Measurements from ENCODE around the gene KIF15.
A peak's percentile ranks its signal among the peaks of the same experiment; 100 is the strongest.

The KIF15 gene

GRCh38 chr3:44761424-44762169 lies at the start of gene KIF15, which contains the start of gene KIAA1143:
TSS of gene KIF15 (plus strand) at chr3:44761794. CDS start at chr3:44761866, 72 bp downstream.
TSS of gene KIAA1143 (minus strand) at chr3:44761619. CDS start at chr3:44761602, 17 bp downstream.
- Mint-ChIP-seq H3K36me3 (ENCODE audit: low read depth) (peaks cover 88% of the 10 kb centered on the region), H3K4me1 (ENCODE audit: low read depth) (peaks cover 32% of the 10 kb centered on the region), H3K9me3 (peaks cover 22% of the 10 kb centered on the region), H3K27ac (peak within 1 kb of the TSS; percentile 91), H3K27me3 (no peaks in the 10 kb centered on the region), H3K4me3 (peak within 1 kb of the TSS; percentile 94)
- DNase-seq: peak; percentile 99

DNA sequence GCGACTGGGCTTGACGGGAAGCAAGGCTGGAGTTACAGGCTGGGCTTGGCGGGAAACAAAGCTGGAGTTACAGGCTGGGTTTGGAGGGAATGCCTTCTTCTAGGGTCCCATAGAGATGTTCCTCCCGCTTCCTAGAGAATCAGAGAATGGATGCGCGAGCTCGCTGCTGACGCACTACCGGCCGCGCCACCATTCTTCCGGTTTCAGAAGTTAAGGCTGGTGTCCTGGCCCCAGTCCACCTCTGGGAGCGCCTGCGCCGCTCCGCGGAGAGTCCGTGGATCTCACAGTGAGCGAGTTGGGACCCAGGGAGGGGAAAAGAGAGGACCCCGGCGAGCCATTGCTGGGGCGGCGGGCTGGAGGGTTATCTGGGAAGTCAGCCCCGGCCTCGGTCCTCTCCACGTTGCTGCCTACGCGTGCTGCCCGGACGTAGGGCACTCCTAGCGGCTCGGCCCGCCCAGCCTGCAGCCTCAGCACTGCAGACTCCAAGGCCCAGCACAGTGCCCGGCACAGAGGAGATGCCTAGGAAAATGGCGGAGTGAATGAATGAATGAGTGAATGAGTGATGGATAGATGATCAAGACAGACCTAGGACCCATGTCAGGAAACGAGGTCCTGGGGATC lies 49.0 kb upstream of the KIF15 start, which contains the start of gene ZNF502:
Gene ZNF502 (plus strand): TSS at position 206 of the 621 bp plus-strand sequence. CDS start 7,602 bp downstream, outside the sequence.
- Mint-ChIP-seq H3K4me3 (peak within 1 kb of the TSS; percentile 89), H3K36me3 (ENCODE audit: low read depth) (peaks cover 57% of the 10 kb centered on the region), H3K27ac (peak within 1 kb of the TSS; percentile 68), H3K4me1 (ENCODE audit: low read depth) (peaks cover 17% of the 10 kb centered on the region), H3K9me3 (peaks cover 68% of the 10 kb centered on the region), H3K27me3 (peaks cover 29% of the 10 kb centered on the region)
- DNase-seq: peak; percentile 79

GRCh38 chr3:44721231-44722102 lies 40.1 kb upstream of the KIF15 start:
- Mint-ChIP-seq H3K27ac (no peak overlapping the region), H3K36me3 (ENCODE audit: low read depth) (peaks cover 85% of the 10 kb centered on the region), H3K27me3 (no peaks in the 10 kb centered on the region), H3K4me1 (ENCODE audit: low read depth) (no peaks in the 10 kb centered on the region), H3K9me3 (peaks cover 73% of the 10 kb centered on the region), H3K4me3 (no peak overlapping the region)
- no peak for DNase-seq

GRCh38 chr3:44722103-44722401 lies 39.5 kb upstream of the KIF15 start:
- Mint-ChIP-seq H3K36me3 (ENCODE audit: low read depth) (peaks cover 81% of the 10 kb centered on the region), H3K4me1 (ENCODE audit: low read depth) (no peaks in the 10 kb centered on the region), H3K27ac (no peak overlapping the region), H3K4me3 (no peak overlapping the region), H3K27me3 (no peaks in the 10 kb centered on the region), H3K9me3 (peaks cover 70% of the 10 kb centered on the region)
- no peak for DNase-seq

GRCh38 chr3:44729384-44729910 lies 32.1 kb upstream of the KIF15 start, which contains the start of gene ZNF501:
TSS of gene ZNF501 (plus strand) at chr3:44729635. CDS start at chr3:44734422, 4,787 bp downstream.
- H3K4me3 Mint-ChIP-seq: peak within 1 kb of the TSS; percentile 88
- peaks cover 78% of the 10 kb centered on the region for H3K9me3 Mint-ChIP-seq
- peaks cover 79% of the 10 kb centered on the region for H3K36me3 Mint-ChIP-seq (ENCODE audit: low read depth)
- peak within 1 kb of the TSS; percentile 63 for H3K27ac Mint-ChIP-seq
- DNase-seq: peak; percentile 90
- no peaks in the 10 kb centered on the region for H3K27me3 Mint-ChIP-seq
- peaks cover 13% of the 10 kb centered on the region for H3K4me1 Mint-ChIP-seq (ENCODE audit: low read depth)

DNA sequence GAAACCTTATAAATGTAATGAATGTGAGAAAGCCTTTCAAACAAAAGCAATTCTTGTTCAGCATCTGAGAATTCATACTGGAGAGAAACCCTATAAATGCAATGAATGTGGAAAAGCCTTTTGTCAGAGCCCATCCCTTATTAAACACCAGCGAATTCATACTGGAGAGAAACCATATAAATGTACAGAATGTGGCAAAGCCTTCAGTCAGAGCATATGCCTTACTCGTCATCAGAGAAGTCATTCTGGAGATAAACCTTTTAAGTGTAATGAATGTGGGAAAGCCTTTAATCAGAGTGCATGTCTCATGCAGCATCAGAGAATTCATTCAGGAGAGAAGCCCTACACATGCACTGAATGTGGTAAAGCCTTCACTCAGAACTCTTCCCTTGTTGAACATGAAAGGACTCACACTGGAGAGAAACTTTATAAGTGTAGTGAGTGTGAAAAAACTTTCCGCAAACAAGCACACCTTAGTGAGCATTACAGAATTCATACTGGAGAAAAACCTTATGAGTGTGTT lies 26.9 kb upstream of the KIF15 start:
- no peak overlapping the region for H3K4me3 Mint-ChIP-seq
- H3K27me3 Mint-ChIP-seq: no peaks in the 10 kb centered on the region
- H3K9me3 Mint-ChIP-seq: peaks cover 78% of the 10 kb centered on the region
- DNase-seq: no peak
- H3K27ac Mint-ChIP-seq: no peak overlapping the region
- H3K4me1 Mint-ChIP-seq (ENCODE audit: low read depth): peaks cover 6% of the 10 kb centered on the region
- H3K36me3 Mint-ChIP-seq (ENCODE audit: low read depth): peaks cover 73% of the 10 kb centered on the region

DNA sequence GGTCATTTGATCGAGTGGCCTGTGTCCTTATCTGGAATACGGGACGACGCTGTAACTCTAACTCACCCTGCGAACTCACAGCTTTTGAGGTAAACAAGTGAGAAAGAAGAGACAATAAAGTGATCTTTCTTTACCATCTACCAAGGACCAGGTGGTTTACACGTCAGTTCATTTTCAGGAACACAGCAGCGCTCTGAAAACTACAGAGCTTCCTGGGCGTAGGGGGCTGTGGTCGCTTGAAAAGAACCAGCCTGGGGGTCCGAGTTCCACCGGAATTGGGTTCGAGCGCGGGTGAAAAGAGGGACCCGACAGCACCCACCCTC lies 532 bp upstream of the KIF15 start:
- no peaks in the 10 kb centered on the region for H3K27me3 Mint-ChIP-seq
- H3K4me1 Mint-ChIP-seq (ENCODE audit: low read depth): peaks cover 33% of the 10 kb centered on the region
- DNase-seq: no peak
- H3K36me3 Mint-ChIP-seq (ENCODE audit: low read depth): peaks cover 88% of the 10 kb centered on the region
- H3K27ac Mint-ChIP-seq: peak overlapping the region; percentile 91
- H3K9me3 Mint-ChIP-seq: peaks cover 22% of the 10 kb centered on the region
- H3K4me3 Mint-ChIP-seq: peak overlapping the region; percentile 94

DNA sequence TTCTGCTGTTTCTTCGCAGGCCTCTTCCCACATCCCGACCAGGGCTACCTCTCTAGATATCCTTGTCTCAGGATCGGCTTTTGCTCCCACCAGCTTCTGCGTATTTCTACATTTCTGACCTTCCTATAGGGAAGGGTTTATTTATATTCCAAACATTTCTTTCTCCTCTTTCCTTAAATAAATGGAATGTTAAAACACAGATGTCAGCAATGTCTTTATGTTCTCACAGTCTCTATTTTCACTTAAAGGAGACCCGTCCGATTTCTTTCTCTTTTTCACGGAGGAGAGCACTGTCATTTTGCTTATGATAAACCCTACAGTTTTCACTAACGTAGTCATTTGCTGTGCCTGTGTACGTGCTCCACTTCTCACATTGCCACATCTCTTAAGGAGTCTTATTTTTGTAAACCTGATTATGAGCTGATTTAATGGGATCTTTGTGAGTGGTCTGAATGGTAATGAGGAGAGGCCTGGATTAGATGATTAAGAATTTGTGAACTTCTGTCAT lies 630 bp downstream of the KIF15 start:
- DNase-seq: no peak
- Mint-ChIP-seq H3K27me3 (no peaks in the 10 kb centered on the region), H3K4me1 (ENCODE audit: low read depth) (peaks cover 30% of the 10 kb centered on the region), H3K4me3 (peak overlapping the region; percentile 94), H3K36me3 (ENCODE audit: low read depth) (peaks cover 87% of the 10 kb centered on the region), H3K9me3 (peaks cover 21% of the 10 kb centered on the region), H3K27ac (peak overlapping the region; percentile 91)

DNA sequence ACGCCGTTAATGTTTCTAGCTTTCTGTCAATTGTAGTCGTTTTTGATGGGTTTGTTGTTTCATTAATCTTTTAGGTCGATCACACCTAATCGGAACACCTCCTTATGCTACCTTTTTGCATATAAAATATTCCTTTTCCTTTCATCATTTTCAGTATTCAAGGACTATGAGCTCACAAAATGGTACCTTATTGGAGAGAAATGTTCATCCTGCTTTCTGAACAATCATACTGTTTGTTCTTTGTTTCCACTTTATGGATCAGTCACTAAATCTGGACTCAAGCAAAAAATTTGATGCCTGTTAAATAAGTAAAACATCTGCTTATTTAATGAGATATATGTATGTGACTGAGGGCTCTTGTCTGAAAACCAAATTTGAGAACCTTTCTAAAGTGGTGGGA lies 1.1 kb downstream of the KIF15 start:
- H3K27ac Mint-ChIP-seq: peak overlapping the region; percentile 91
- H3K4me1 Mint-ChIP-seq (ENCODE audit: low read depth): peaks cover 25% of the 10 kb centered on the region
- peak overlapping the region; percentile 94 for H3K4me3 Mint-ChIP-seq
- H3K9me3 Mint-ChIP-seq: peaks cover 17% of the 10 kb centered on the region
- no peak for DNase-seq
- H3K27me3 Mint-ChIP-seq: no peaks in the 10 kb centered on the region
- peaks cover 87% of the 10 kb centered on the region for H3K36me3 Mint-ChIP-seq (ENCODE audit: low read depth)

GRCh38 chr3:44764248-44764647 lies 2.7 kb downstream of the KIF15 start:
- no peak for DNase-seq
- Mint-ChIP-seq H3K36me3 (ENCODE audit: low read depth) (peaks cover 86% of the 10 kb centered on the region), H3K27ac (no peak overlapping the region), H3K27me3 (no peaks in the 10 kb centered on the region), H3K4me1 (ENCODE audit: low read depth) (peaks cover 14% of the 10 kb centered on the region), H3K9me3 (peaks cover 7% of the 10 kb centered on the region), H3K4me3 (no peak overlapping the region)

- H3K27me3 Mint-ChIP-seq: no peaks in the 10 kb centered on the region
- DNase-seq: no peak
- peaks cover 29% of the 10 kb centered on the region for H3K9me3 Mint-ChIP-seq
- peaks cover 93% of the 10 kb centered on the region for H3K36me3 Mint-ChIP-seq (ENCODE audit: low read depth)
- H3K4me1 Mint-ChIP-seq (ENCODE audit: low read depth): no peaks in the 10 kb centered on the region
- no peak overlapping the region for H3K4me3 Mint-ChIP-seq
- no peak overlapping the region for H3K27ac Mint-ChIP-seq
These were observed 10.0 kb downstream of the KIF15 start for GRCh38 chr3:44771424-44772098.

- H3K27me3 Mint-ChIP-seq: no peaks in the 10 kb centered on the region
- no peaks in the 10 kb centered on the region for H3K4me1 Mint-ChIP-seq (ENCODE audit: low read depth)
- no peak overlapping the region for H3K4me3 Mint-ChIP-seq
- peaks cover 29% of the 10 kb centered on the region for H3K9me3 Mint-ChIP-seq
- no peak overlapping the region for H3K27ac Mint-ChIP-seq
- no peak for DNase-seq
- peaks cover 91% of the 10 kb centered on the region for H3K36me3 Mint-ChIP-seq (ENCODE audit: low read depth)
These were observed 10.5 kb downstream of the KIF15 start for GRCh38 chr3:44772099-44772442.

DNA sequence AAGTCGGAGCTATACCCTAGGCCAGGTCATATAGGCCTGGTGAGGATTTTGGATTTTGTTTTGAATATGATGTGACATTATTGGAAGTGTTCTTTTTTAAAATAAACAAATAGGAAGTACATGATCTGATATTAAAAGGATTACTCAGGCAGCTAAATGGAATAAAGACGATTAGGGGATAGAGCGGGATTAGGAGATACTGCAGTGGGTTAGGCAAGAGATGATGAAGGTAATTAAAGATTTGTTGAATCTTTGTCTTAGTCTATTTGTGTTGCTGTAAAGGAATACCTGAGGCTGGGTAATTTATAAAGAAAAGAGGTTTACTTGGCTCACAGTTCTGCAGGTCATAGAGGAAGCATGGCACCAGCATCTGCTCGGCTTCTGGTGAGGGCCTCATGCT lies 21.3 kb downstream of the KIF15 start:
- Mint-ChIP-seq H3K27ac (no peak overlapping the region), H3K27me3 (no peaks in the 10 kb centered on the region), H3K4me1 (ENCODE audit: low read depth) (no peaks in the 10 kb centered on the region), H3K9me3 (no peaks in the 10 kb centered on the region), H3K4me3 (no peak overlapping the region), H3K36me3 (ENCODE audit: low read depth) (peaks cover 67% of the 10 kb centered on the region)
- DNase-seq: no peak

- no peaks in the 10 kb centered on the region for H3K9me3 Mint-ChIP-seq
- peaks cover 64% of the 10 kb centered on the region for H3K36me3 Mint-ChIP-seq (ENCODE audit: low read depth)
- no peaks in the 10 kb centered on the region for H3K27me3 Mint-ChIP-seq
- no peak for DNase-seq
- H3K27ac Mint-ChIP-seq: no peak overlapping the region
- no peaks in the 10 kb centered on the region for H3K4me1 Mint-ChIP-seq (ENCODE audit: low read depth)
- no peak overlapping the region for H3K4me3 Mint-ChIP-seq
These were observed 33.6 kb downstream of the KIF15 start for GRCh38 chr3:44795197-44795596.

All from activated T-cell treated with anti-CD3 and anti-CD28 coated beads, Interleukin-2, amount 50 U/mL, for 24 hours (primary cell).